Activated CD4-positive, alpha-beta T cell treated with anti-CD3 and anti-CD28 coated beads, Interleukin-10, Interleukin-2, amounts not matched to agents 100 ng/mL and 50 ng/mL, durations not matched to agents 16 hours and 8 hours (primary cell): ENCODE data around the gene SLC23A1.

ENCODE experiments used
- DNase-seq: peaks from one replicate; pipeline ENCODE4 v3.0.0-alpha.2; 2020

Gene SLC23A1

DNA sequence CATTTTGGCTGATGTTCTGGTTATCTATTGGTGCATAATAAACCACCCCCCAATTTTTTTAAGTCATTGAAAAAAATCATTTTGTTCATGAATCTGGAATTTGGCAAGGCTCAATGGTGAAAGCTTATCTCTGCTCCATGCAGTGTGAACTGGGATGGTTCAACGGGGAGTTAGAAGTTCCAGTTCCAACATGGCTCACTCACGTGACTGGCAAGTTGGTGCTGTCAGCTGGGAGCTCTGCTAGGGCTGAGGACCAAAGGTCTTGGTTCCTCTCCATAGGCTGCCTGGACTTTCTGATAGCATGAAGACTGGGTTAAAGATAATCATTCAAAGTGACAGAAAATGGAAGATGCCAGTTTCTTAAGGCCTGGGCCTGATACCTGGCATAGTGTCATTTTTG is 23.9 kb upstream of the SLC23A1 start:
- no peak for DNase-seq

DNA sequence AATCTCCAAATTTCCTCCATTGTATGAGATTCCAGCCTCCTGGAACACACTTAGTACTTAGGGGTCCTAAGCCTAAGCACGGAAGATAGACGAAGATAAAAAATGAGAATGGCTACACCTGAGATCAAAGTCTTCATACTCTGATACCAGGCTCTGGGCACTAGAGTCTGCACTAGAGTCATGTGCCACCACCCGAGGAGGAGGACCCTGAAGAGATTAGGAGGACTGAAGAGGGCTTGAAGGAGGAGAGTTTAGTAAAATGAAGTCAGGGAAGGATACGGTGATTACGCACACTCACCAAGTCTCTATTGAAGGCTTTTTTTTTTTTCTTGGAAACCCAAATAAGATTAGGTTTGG is 21.4 kb upstream of the SLC23A1 start:
- DNase-seq = no peak

GRCh38 chr5:139403787-139404483 is 20.8 kb upstream of the SLC23A1 start, which contains the start of gene SPATA24:
TSS of gene SPATA24 (minus strand) at chr5:139404089. CDS start at chr5:139404060, 29 bp downstream.
- peak; percentile 99 for DNase-seq

GRCh38 chr5:139403418-139403786 is 20.3 kb upstream of the SLC23A1 start:
- no peak for DNase-seq

DNA sequence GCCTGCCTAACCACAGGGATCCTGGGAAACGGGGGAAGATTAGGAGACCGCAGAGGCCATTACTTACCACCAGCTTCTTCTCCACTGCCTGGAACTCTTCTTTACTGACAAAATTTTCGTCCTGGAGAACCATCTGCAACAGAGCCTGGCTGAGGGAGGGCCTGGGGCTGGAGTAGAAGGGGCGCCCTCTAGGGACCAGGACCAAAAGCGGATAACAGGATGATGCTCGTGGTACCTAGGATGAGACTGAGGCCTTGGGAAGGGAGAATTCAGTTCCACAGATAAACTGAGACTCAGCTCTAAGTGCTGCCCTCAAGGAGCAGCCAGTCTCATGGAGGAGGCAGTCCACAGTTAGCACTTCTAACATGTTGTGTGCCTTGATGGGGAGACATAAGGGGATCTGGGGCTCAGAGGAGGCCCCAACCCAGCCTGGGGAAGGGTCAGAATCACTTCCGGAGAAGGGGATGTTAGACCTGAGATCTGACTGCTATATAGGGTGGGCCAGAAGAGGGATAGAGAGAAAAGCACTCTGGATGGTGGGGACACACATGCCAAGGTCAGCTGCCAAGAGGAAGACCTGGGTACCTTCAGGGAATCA is 19.6 kb upstream of the SLC23A1 start:
- DNase-seq = no peak

DNA sequence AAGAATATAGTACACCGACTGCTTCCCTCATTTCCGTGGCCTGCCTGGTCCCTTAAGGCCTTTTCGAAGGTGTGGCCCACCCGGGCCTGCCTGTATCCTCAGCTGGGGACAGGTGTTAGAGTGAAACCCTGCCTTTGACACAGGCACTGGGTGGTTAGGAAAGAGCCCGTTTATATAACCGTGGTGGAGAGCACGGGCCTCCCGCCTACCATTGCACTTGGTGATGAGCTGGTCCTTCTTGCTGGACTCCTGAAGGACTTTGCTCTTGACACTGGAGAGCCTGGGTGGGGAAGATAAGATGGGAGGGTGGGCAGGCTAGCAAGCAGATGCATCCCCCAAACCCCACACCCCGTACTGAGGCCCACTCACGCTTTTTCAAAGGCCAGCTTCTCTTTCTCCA is 18.4 kb upstream of the SLC23A1 start:
- DNase-seq = no peak

DNA sequence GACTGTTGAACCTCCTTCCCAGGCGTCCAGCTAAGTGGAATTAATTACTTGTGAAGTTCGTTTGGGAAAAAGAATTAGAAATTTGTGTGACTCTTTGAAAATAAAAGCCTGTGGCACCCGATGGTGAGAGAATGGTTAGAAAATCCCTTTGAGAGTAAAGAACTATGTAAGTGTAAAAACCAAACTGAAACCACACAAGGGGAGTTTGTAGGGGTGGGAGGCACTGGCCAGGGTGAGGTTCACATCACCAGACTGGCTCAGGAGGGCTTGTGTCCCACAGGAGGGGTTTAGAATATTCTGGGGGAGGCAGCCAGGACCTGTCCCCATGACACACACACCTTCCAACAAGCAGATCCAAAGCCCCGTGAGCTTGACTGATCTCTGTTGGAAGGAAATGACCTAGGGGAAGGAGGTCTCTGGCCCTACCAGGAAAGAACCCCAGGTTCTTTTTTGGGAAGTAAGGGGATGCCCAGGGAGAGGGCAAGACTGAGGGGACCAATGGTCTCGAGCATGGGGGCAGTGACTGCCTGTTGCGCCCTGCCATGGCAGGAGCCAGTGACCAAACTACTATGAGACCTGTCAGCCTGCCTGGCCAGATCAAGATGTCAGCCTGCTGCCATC is 16.5 kb upstream of the SLC23A1 start:
- DNase-seq = peak; percentile 46

DNA sequence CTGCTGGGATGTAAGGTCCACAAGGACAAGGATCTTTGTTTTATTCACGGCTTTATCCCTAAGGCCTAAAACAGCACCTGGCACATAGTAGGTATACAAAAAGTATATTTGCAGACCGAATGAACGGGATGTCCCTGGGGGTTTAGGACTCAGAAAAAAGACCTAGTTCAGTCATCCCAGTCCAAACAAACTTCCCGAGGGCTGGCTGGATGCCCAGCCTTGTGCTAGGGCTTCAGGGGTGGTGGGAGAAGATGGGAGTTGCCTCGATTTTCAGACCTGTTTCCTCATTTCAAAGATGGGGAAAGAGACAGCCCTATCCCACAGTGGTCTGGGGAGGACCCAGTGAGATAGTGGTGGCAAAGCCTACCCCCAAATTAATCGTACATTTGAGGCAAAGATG is 14.8 kb upstream of the SLC23A1 start:
- no peak for DNase-seq

DNA sequence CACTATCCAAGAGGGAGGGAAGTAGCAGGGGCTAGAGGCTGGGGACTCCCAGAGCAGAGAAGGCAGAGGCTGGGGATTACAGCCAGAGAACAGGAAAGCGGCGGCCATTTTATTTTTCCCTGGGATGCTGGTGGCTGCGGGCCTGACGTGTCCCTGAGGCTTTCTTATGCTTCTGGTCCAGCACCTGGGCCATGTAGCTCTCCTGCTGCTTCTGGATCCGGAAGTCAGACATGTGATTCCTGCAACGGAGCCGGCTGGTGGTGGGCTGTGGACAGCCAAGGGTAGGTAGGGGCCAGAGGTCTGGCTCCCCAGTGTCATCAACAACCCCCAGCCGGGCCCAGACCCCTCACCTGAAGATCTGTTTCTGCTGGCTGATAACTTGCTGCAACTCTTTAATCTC is 13.6 kb upstream of the SLC23A1 start:
- no peak for DNase-seq

GRCh38 chr5:139395844-139396640 is 12.9 kb upstream of the SLC23A1 start:
- no peak for DNase-seq

DNA sequence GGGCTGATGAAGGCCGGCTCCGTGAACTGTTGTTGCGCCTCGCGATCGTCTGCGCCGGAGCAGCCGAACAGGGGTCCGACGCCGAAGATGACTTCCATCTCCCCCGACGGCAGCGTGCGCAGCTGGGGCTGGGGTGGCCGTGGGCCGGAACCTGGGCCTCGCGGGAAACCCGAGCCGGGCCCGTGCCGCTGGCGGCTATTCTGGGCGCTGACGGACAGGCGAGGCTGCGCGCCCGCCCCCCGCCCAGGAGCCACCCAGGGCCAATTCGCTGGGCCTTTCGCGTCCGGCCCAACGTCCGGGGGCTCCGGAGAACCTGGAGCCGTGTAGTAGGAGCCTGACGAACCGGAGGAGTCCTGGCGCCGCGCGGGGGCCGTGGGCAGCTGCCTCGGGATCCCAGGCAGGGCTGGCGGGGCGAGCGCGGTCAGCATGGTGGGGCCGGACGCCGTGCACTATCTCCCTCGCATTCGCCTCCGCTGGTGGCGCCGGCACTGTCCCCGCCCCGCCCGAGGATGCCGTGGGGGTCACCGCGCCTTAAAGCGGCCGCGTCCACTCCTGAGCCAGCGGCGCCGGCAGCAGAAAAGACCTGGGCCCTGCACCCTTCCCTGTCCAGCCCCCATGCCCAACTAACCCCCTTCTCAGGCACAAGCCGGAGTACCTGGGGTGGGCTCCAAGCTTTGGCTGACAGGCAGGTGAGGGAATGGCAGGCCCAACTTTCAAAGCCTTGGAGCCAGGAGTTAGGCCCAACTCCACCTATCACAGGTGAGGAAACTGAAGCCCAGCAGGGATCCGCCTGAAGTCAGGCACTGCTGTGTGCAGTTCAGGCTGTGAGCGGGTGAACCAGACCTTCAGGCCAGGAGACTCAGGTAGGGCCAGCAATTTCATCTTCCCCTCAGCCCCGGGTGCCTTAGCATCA is 11.8 kb upstream of the SLC23A1 start, which contains the start of gene PROB1:
Gene PROB1, minus strand, starts transcription at position 451 of the 913 bp plus-strand sequence. Its CDS starts 23 bp downstream, at position 428.
- DNase-seq = no peak

GRCh38 chr5:139394123-139394653 is 11.1 kb upstream of the SLC23A1 start:
- peak; percentile 83 for DNase-seq

GRCh38 chr5:139393497-139394122 is 10.5 kb upstream of the SLC23A1 start:
- no peak for DNase-seq

DNA sequence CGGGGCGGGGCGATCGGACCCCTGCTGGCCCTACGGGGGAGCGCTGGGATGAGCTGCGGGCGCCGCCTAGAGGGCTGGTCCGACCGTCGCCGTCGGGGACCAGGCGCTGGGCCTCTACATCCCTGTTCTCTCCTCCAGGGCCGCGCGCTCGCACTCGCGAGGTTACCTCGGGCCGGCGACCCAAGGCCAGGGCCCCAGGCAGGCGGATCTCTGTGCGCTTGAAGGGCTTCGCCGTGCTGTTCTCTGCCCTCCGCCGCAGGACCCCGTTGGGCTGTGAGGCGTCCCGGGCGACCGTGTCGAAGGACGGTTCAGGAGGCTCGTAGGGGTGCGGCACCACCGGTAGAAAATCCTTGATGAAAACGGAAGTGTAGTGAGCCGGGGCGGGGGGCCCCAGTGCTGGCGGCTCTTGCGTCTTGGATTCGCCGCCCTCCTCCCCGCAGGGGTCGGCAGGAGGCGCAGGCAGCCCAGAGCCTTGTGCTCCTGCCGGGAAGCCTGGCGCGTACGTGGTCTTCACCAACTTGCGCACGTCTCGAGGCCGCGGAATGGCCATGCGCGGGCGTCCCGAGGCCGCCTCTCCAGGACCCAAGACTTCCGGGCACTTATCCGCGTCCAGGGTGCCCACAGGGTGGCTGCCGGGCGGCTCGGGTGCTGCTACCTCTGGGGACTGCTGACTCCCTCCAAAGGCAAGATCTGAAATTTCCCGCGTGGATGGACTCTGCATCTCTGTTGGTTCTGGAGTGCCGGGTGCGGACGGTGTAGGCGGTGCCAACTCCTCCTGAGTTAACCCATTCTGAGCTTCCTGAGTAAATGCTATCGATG is 9.8 kb upstream of the SLC23A1 start:
- DNase-seq = peak; percentile 94

GRCh38 chr5:139392324-139392677 is 9.2 kb upstream of the SLC23A1 start:
- no peak for DNase-seq

- DNase-seq = peak; percentile 80
Measured at GRCh38 chr5:139391570-139392323, 8.7 kb upstream of the SLC23A1 start.

DNA sequence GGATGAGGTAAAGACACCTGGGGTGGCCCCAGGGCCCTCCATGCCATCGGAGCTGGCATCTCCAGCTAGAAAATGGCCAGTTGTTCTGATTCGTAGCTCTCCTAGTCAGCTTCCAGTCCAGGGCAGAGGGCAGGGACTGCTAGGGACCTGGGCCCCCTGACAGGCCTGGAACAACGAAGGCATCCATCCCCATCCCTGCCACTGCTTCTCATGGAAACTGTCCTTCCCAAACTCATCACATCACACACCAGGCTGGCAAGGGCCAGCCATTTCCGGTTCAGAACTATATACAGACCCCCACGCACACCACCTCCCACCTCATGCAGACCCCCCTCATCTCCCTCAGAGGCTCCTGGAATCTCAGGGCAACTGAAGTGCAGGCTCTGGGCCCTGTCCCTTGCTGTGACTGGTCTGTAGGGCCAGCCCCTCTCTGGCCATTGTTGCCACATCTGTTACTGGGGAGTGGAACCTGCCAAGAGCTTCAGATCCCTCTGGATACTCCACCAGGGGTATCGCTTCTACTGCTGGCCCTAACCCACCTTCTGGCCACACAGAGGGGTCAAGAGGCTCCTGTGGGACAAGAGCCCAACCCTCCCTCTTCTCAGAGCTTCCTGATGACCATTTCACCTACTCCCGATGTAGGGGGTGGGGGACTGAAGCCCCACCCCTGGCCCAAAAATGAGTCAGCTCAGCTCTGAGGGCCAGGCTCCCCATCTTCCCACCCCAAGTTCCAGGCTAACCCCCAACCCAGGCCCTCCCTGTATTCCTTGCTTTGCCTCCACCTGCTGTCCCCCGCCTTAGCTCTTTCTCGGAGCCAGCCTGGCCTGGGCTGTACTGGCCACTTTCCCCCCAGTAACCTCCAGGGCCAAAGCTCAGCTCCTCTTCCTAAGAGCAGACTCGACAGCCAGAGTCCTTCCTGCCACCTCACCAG is 7.8 kb upstream of the SLC23A1 start:
- DNase-seq = no peak

DNA sequence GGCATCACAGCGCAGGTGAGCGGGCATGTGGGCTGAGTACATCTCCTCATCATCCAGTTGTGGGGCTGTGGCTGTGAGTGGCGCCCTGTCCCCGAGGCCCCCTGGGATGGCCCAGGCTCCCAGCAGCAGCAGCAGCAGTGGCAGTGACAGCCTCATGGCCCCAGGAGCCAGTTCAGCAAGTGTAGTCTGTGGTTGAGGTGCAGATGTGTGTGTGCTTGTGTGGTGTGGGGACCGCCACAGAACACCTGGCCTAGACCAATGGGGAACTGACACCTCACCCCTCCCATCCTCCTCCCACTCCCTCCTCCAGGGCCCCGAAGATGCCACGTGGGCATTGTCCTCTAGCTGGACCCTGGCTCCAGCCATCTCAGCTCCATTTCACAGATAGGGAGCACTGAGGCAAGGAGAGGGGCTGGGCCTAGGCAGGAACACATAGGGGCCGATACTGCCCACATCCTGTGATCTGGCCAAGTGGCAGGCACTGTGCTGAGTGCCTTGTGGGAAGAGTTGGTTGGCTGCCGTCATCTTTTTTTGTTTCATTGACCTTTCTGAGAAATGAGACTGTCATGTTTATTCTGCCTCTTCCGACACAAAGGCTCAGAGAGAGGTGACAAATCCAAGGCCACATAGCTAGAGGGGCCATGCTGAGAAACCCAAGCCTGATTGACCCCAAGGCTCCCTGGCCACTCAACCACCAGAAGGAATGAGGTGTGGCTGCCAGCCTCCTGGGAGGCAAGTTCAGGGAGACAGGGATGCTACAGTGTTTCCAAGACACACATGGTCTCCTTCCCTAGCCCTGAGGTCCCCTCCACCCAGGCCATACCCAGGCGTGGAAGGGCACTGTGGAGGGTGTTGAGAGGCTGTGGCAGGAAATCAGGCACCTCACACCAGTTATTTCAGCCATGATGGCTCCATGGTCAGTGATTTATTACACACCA is 6.9 kb upstream of the SLC23A1 start, which contains the start of gene MZB1:
Gene MZB1, minus strand, starts transcription at position 213 of the 938 bp plus-strand sequence. Its CDS starts 57 bp downstream, at position 156.
- peak; percentile 92 for DNase-seq
